Lower lobe of right lung (tissue), 2 donors: ENCODE data around the gene FLCN. TPM values are rescaled to one million over a fixed set of nuclear protein-coding genes. Genes with fewer than 3 reads are reported as not detected.
"Not testable (repeated sequence)": the region's sequence is repeated elsewhere in the genome, so short reads cannot be mapped to it uniquely, and the experiment has no call there.

Experiments
- ATAC-seq, 2 donors: fragments of 200-7000 bp; cut with Tn5 transposase; one replicate each; pipeline ENCODE4 v1.9.1; 2020 to 2022; ENCODE audit warnings: mild to moderate bottlenecking in 2 of 2, moderate library complexity in 2 of 2
- DNase-seq: peaks from one replicate; pipeline ENCODE4 v3.0.0-alpha.2; 2020
- H3K27ac ChIP-seq: fragments of 200-600 bp; one replicate; pipeline ENCODE4 v1.8.0; 2022
- H3K27me3 ChIP-seq: fragments of 200-600 bp; one replicate; pipeline ENCODE4 v1.8.0; 2022; ENCODE audit warnings: low read depth
- H3K36me3 ChIP-seq: fragments of 200-600 bp; one replicate; pipeline ENCODE4 v1.8.0; 2022; ENCODE audit warnings: mild to moderate bottlenecking
- H3K4me1 ChIP-seq: fragments of 200-600 bp; one replicate; pipeline ENCODE4 v1.8.0; 2022
- H3K4me3 ChIP-seq: fragments of 200-600 bp; one replicate; pipeline ENCODE4 v1.8.0; 2022; ENCODE audit warnings: mild to moderate bottlenecking
- H3K9me3 ChIP-seq: fragments of 200-600 bp; one replicate; pipeline ENCODE4 v1.8.0; 2022
- intact Hi-C: fragments of 100-400 bp; cut with DNase I; formaldehyde crosslinking; loops from one replicate; pipeline ENCODE4 v1.11.0; 2022
- total RNA-seq: library from RNA; stranded (reverse); fragmentation: NEBNext Ultra II Directional; extraction: Animal tissue kit (Norgen Biotek cat#: 25700); gene quantifications from one replicate; pipeline ENCODE4 v1.2.1, GENCODE V29; 2021
- TF ChIP-seq, protein P1 (sequence below): fragments of 200-600 bp; IDR thresholded peaks from one replicate; pipeline ENCODE4 v1.8.0; 2022; ENCODE audit warnings: antibody characterized with exemption, mild to moderate bottlenecking
- donor health status: DM: no; HTN: yes; CAD: no; lungs with severe emphysema.

FLCN gene
- total RNA-seq, 1 donor from 2014 or later: 92.6 TPM

GRCh38 chr17:17256316-17256715, 19.3 kb upstream of the FLCN start:
- H3K27me3 ChIP-seq: no peaks in the 10 kb centered on the region
- no peak overlapping the region for H3K4me3 ChIP-seq
- intact Hi-C loops: no loop called here
- no peak for DNase-seq
- H3K9me3 ChIP-seq: no peaks in the 10 kb centered on the region
- TF ChIP-seq, protein P1, sequence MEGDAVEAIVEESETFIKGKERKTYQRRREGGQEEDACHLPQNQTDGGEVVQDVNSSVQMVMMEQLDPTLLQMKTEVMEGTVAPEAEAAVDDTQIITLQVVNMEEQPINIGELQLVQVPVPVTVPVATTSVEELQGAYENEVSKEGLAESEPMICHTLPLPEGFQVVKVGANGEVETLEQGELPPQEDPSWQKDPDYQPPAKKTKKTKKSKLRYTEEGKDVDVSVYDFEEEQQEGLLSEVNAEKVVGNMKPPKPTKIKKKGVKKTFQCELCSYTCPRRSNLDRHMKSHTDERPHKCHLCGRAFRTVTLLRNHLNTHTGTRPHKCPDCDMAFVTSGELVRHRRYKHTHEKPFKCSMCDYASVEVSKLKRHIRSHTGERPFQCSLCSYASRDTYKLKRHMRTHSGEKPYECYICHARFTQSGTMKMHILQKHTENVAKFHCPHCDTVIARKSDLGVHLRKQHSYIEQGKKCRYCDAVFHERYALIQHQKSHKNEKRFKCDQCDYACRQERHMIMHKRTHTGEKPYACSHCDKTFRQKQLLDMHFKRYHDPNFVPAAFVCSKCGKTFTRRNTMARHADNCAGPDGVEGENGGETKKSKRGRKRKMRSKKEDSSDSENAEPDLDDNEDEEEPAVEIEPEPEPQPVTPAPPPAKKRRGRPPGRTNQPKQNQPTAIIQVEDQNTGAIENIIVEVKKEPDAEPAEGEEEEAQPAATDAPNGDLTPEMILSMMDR: no peak
- H3K27ac ChIP-seq: no peak overlapping the region
- H3K36me3 ChIP-seq: peaks cover 99% of the 10 kb centered on the region
- ATAC-seq: no peak
- H3K4me1 ChIP-seq: no peaks in the 10 kb centered on the region

DNA sequence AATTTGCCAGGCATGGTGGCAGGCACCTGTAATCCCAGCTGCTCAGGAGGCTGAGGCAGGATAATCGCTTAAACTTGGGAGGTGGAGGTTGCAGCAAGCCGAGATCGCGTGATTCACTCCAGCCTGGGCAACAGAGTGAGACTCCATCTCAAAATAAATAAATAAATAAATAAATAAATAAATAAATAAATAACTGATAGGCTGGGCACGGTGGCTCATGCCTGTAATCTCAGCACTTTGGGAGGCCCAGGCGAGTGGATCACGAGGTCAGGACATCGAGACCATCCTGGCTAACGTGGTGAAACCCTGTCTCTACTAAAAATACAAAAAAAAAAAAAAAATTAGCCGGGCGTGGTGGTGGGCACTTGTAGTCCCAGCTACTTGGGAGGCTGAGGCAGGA, 18.7 kb upstream of the FLCN start:
- DNase-seq, H3K9me3 ChIP-seq, H3K27me3 ChIP-seq, ATAC-seq, H3K4me1 ChIP-seq, H3K27ac ChIP-seq, intact Hi-C loops, H3K4me3 ChIP-seq: not testable (repeated sequence)
- H3K36me3 ChIP-seq: peaks cover 99% of the 10 kb centered on the region

DNA sequence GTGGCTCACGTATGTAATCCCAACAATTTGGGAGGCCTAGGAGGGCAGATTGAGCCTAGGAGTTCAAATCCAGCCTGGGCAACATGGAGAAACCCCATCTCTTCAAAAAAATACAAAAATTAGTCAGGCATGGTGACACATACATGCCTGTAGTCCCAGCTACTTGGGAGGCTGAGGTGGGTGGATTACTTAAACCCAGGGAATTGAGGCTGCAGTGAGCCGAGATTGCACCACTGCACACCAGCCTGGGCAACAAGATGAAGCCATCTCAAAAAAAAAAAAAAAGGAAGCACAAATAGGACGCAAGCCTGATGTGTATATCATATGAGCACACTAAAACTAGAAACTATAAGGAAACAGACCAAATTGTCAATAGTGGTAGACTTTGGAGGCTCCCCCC, 17.1 kb upstream of the FLCN start:
- intact Hi-C loops: no loop called here
- Histone ChIP-seq H3K27me3 (no peaks in the 10 kb centered on the region), H3K9me3 (no peaks in the 10 kb centered on the region), H3K27ac (no peak overlapping the region), H3K4me3 (no peak overlapping the region), H3K36me3 (peaks cover 96% of the 10 kb centered on the region), H3K4me1 (no peaks in the 10 kb centered on the region)
- ATAC-seq (no peak), DNase-seq (no peak)
- TF ChIP-seq, protein P1: no peak

DNA sequence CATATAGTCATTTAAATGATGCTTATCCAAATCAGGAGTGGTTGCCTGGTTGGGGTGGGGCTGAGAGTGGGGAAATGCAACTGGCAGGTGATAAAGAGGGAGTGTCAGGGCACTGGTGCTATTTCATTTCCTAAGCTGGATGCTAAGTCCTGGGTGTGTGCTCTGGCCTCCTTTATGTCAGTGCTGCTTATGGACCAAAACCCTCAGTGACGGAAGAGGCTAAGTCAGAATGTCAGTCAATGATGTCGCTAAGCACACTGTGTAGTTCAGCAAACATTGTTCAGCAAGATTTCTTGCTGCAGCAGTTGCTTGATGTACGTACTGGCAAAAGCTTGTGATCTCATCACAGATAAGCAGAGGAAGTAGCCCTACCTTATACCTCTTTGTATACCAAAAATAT, 16.4 kb upstream of the FLCN start:
- ATAC-seq (peak; percentile 66 to 92), DNase-seq (no peak)
- H3K4me3 ChIP-seq: no peak overlapping the region
- no peak overlapping the region for H3K27ac ChIP-seq
- no peaks in the 10 kb centered on the region for H3K4me1 ChIP-seq
- peaks cover 96% of the 10 kb centered on the region for H3K36me3 ChIP-seq
- TF ChIP-seq, protein P1: no peak
- H3K27me3 ChIP-seq: no peaks in the 10 kb centered on the region
- H3K9me3 ChIP-seq: no peaks in the 10 kb centered on the region
- intact Hi-C loops: no loop called here

DNA sequence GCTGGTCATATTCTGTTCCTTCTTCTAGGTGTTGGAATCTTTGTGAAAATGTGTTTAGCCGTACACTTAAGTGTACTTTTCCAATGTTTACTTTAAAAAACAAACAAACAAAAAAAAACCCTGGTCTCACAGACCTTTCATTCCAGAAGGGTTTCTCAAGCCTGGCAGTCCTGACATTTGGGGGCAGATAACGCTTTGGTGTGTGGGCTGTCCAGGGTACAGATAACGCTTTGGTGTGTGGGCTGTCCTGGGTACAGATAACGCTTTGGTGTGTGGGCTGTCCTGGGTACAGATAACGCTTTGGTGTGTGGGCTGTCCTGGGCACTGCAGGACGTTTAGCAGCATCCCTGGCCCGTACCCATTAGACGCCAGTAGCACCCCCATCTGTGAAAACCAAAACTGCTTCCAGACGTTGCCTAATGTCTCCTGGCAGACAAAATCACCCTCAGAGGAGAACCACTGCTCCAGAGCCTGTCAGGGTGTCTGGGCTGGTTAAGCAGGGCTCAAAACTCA, 15.2 kb upstream of the FLCN start:
- Histone ChIP-seq H3K9me3 (no peaks in the 10 kb centered on the region), H3K4me3 (no peak overlapping the region), H3K36me3 (peaks cover 96% of the 10 kb centered on the region), H3K4me1 (no peaks in the 10 kb centered on the region), H3K27me3 (no peaks in the 10 kb centered on the region), H3K27ac (no peak overlapping the region)
- intact Hi-C loops: no loop called here
- ATAC-seq (peak in 1 of 2 donors; percentile 61), DNase-seq (no peak)
- TF ChIP-seq, protein P1: no peak

GRCh38 chr17:17246879-17247278, 9.9 kb upstream of the FLCN start:
- ATAC-seq (no peak), DNase-seq (no peak)

More at GRCh38 chr17:17246879-17247278, 9.9 kb upstream of the FLCN start:
- TF ChIP-seq, protein P1: no peak
- intact Hi-C loops: no loop called here
- no peak overlapping the region for H3K4me3 ChIP-seq
- H3K9me3 ChIP-seq: no peaks in the 10 kb centered on the region
- no peak overlapping the region for H3K27ac ChIP-seq
- H3K4me1 ChIP-seq: no peaks in the 10 kb centered on the region
- H3K27me3 ChIP-seq: no peaks in the 10 kb centered on the region
- peaks cover 63% of the 10 kb centered on the region for H3K36me3 ChIP-seq
